ENCODE measurements around the gene FBXL20.
"Not testable (repeated sequence)": the region's sequence is repeated elsewhere in the genome, so short reads cannot be mapped to it uniquely, and the experiment has no call there.

FBXL20 gene

DNA sequence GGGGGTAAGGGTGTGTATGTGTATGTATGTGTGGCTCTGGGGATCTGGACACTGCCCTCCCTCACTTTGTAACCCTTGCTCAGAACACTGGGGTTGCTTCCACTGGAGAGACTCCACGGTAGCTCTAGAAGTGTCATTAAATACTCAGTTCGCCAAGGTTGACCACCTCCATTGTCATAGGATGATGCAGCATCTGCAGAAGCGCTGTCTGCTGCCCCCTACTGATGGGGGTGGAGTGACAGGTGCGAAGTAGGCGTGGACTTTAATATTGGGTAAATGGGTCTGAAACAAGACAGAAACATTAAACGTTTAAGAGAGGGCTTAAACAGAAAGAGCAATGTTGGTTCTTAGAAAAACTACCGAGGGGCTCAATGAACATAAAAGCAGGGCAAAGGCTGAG is 140.1 kb downstream of the FBXL20 start:
- no peak for DNase-seq (ENCODE audit: low read depth in 2 of 3, low spot score in 2 of 3)

DNA sequence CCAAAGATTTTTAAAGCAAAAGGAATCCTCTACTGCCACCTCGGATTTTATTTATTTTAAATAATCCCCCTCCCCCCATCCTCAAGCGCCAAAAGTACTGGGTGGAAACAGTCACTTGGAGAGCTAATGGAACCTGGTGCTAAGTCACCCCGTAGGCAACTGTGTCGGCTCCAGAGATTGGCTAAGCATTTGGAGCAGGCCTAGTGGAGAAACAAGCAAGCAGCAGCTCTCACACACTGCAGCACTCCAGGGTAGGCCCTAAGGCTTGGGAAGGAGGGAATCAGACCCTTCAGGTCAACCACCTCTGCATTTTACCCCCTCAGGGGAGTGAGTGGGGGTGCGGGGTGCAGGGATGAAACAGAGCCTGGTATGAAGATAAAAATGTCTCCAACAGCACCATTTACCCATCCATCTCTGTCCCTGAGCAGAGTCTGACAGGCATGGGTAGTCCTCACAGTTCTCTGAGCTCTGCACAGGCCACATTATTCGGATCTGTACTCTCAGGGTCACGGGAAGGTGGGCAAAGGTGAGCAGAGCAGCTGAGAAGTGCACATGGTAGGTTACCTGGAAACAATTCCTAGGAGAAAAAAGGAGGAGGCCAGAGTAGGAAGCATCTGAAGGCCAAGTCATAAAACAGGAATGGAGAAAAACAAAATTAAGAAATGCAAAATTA is 148.5 kb downstream of the FBXL20 start:
- no peak for DNase-seq (ENCODE audit: low read depth in 2 of 3, low spot score in 2 of 3)

DNA sequence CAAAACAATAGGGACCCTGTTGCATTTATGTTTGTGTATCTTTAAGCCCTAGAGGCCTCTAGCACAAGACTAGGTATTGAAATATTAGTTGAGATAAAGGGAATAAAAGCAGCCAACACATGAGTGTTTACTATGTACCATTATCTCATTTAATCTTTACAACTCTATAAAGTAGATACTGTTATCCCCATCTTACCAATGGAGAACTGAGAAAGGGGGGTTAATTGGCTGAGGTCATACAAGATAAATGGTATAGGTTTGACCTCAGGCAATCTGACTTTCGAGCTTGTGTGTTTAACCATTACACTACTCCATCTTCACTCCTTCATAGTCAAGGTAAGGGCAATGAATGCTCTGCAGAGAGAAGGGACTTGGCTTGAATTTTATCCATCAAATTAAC is 149.4 kb downstream of the FBXL20 start:
- no peak for DNase-seq (ENCODE audit: low read depth in 2 of 3, low spot score in 2 of 3)

DNA sequence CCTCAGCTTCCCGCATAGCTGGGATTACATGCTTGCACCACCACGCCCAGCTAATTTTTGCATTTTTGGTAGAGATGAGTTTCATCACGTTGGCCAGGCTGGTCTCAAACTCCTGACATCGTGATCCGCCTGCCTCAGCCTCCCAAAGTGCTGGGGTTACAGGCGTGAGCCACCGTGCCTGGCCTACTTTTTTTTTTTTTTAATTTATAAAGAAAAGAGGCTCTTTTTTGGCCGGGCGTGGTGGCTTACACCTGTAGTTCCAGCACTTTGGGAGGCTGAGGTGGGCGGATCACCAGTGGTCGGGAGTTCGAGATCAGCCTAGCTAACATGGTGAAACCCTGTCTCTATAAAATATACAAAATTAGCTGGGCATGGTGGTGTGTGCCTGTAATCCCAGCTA is 151.3 kb downstream of the FBXL20 start:
- not testable (repeated sequence) for DNase-seq (ENCODE audit: low read depth in 2 of 3, low spot score in 2 of 3)

DNA sequence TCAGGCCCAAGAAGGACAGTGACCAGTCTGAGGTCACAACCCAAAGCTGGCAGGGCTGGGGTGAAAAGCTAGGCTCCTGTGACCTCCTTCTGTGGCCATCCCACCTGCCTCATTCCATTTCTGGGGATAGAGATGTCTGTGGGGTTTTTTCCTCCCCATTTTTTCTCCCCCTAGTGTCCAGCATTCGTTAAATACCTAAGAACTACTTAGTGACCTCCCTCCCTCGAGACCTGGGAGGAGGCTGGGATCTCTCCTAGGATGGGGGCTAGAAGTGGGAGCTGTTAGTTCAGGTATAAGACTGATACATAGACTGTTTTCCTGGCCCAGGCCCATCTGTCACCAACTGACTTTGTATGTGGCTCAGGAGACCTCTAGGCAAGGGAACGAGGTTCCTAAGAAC is 155.2 kb downstream of the FBXL20 start:
- no peak for DNase-seq (ENCODE audit: low read depth in 2 of 3, low spot score in 2 of 3)

DNA sequence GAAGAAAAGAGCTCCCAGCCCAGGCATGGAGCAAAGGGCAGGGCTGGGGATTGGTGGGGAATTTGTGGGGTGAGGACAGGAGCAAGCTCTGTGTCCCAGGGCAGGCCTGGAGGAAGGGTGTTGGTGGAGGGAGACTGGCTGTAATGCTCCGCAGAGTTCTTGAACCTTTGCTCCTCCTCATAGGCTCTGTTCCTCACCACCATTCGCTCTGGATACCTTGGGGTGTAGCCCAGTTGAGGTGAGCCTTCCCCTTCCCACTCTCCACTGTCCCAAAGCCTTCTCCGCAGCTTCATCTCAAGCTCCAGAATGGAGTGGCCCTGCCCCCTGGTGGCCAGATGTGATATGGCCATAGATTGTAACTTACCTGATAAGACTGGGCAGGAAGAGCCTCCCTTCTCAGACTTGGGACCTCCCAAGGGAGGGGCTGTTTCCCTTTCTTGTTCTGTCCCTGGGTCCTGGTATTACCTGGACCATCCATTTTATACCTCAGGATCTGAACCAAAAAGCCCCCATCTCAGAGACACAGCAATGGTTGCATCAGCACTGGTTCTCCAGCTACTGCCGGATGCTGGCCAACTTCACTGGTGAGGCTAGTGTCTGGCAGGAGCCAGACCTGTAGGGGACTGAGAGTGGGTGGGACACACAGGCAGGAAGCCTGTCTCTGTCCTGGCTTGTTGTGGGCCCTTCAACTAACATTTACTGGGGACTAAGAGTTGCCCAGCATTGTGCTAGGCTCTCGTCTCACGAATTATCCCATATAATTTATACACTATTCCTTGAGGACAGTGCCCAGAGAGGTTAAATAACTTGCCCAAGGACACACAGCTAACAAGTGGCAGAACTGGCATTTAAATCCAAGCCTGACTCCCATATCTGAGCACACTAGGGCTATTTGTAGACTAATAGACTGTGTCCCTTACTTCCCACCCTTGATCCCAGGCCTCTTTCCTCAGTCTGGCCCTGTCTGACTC is 156.5 kb downstream of the FBXL20 start:
- DNase-seq (ENCODE audit: low read depth in 2 of 3, low spot score in 2 of 3): peak; percentile 50 to 95 (median 82)

DNA sequence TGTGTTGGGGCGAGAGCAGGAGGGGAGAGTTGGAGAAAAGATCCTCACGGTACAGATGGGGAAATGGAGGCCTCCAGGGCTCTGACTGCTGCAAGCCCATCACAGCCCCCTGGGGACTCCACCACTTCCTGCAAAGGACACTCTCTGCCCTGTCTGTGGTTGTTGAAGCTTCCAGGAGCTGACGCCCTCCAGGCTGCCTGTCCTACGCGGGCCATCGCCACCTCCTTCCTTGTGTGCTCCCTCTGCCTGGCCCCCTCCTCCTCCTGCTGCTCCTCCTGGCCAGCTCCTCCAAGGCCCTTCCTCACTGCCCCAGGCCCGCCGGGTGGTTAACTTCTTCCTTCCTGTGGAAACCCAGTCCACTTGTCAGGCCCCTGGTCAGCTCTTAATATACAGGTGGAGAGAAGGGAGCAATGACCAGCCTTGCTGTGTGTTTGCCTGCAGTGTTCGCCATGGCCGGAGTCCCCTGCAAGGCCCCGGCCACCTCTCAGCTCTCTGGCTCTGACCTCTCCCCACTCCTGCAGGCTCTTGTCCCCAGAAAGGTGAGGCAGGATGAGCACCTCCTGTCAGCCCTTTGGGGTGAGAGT is 157.3 kb downstream of the FBXL20 start:
- no peak for DNase-seq (ENCODE audit: low read depth in 2 of 3, low spot score in 2 of 3)

GRCh38 chr17:39243155-39243554 is 158.3 kb downstream of the FBXL20 start:
- DNase-seq (ENCODE audit: low read depth in 2 of 3, low spot score in 2 of 3): no peak

DNA sequence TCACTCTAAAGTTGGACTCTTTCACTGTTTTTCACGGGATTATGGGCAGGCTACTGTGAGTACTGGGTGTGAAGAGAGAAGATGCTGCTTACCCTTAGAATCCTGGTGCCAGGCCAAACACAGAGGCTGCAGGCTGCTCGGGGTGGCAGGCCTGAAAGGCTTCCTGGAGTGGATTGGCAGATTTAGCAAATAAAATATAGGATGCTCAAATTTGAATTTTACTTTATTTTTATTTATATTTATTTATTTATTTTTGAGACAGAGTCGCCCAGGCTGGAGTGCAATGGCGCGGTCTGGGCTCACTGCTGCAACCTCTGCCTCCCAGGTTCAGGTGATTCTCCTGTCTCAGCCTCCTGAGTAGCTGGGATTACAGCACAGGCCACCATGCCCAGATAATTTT is 160.8 kb downstream of the FBXL20 start:
- no peak for DNase-seq (ENCODE audit: low read depth in 2 of 3, low spot score in 2 of 3)

DNA sequence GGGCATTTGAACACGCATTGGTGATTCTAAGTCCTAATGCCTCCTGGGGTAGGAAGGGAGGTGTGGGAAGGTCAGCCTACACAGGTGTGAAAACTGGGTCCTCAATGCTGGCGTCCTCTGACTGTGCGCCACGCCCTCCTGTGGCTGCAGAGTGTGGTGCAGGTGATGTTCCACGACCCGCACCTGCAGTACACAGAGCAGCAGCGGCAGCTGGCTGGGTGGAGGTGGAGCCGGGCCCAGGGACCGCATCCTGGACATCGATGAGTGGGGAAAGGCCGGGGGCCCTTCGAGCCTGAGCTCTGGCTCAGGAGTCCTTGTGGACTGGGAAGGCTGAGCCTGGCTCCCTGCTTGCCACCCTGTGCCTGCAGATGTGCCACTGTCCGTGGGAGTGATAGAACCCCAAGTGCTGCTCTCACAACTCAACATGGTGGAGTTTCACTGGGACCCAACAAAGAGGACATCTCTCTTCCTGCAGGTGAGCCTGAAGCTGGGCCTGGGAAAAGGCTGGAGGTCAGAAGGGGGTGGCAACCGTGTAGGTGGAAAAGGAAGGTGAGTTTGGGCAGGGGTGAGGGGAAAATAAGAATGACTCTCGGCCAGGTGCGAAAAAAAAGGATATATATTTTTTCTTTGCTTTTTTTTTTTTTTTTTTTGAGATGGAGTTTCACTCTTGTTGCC is 161.6 kb downstream of the FBXL20 start:
- peak; percentile 36 to 51 (median 38) for DNase-seq (ENCODE audit: low read depth in 2 of 3, low spot score in 2 of 3)

DNA sequence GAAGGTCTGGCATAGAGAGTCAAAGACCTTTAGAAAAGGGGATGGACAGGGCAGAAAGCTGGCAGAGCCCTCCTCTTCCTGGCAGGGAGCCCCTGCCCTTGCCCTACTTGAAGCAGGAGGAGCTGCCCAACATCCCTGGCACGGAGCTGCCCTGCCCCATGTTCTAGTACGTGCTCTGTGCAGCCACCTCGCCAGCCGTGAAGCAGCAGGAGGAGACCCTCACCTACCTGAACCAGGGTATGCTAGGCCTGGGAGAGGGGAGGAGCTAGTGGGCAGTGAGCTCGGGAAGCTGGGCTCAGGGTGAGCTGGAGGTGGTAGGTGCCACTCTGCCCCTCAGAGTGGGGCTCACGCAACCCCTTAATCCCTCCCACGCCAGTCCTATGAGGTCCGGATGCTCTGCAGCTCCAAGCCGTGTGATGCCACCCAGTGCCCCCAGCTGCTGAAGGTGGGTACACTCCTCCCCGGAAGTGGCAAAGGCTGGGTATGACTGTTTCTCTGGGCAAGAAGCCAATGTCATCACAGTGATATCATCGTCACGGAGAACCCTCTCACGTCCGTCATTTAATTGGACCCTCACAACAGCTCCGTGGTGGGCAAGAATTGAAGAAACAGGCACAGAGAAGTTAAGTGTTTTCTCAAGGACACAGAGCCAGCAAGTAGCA is 163.0 kb downstream of the FBXL20 start:
- DNase-seq (ENCODE audit: low read depth in 2 of 3, low spot score in 2 of 3): peak in 1 of 3 experiments; percentile 35

DNA sequence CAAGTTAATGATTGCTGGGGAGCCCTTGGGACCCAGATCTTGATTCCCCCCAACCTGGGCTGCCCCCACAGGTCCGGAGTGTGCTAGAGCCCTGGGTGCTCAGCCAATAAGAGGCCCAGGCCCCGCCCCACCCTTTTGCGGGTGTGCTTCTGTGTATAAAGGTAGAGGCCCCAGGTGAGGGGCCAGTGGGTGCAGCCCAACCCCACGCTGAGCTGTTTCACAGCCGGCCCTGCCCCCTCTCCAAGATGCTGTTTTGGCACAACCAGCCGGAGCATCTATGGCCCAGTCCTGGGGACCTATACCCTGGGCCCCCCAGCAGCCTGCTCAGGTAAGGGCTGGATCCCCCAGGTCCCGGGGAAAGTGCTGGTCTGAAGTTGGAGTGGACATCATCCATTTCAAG is 163.8 kb downstream of the FBXL20 start:
- no peak for DNase-seq (ENCODE audit: low read depth in 2 of 3, low spot score in 2 of 3)

DNA sequence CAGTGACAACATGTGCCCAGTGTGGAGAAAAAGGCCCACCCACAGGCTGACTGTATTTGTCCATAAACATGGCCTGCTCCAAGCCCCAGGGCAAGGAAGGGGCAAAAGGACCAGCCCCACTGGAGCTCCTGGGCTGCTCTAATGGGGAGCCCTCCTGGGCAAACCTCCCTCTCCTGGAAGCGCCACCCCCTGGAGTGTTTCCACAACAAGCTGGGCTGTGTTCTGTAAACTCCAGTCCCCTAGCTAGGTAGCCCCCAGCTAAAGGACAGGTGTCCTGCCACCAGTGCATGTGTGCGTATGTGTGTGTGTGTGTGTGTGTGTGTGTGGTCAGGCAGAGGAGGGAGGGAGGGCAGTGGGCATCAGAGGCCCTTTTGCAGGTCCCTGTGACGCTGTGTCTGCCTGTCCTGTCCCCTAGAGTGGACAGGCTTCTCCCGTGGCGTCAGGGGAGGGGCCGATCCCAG is 164.4 kb downstream of the FBXL20 start:
- no peak for DNase-seq (ENCODE audit: low read depth in 2 of 3, low spot score in 2 of 3)

- DNase-seq (ENCODE audit: low read depth in 2 of 3, low spot score in 2 of 3): no peak
Observed at GRCh38 chr17:39236450-39236927, 164.9 kb downstream of the FBXL20 start.

- DNase-seq (ENCODE audit: low read depth in 2 of 3, low spot score in 2 of 3): no peak
Observed at GRCh38 chr17:39235555-39236449, 165.6 kb downstream of the FBXL20 start.

DNA sequence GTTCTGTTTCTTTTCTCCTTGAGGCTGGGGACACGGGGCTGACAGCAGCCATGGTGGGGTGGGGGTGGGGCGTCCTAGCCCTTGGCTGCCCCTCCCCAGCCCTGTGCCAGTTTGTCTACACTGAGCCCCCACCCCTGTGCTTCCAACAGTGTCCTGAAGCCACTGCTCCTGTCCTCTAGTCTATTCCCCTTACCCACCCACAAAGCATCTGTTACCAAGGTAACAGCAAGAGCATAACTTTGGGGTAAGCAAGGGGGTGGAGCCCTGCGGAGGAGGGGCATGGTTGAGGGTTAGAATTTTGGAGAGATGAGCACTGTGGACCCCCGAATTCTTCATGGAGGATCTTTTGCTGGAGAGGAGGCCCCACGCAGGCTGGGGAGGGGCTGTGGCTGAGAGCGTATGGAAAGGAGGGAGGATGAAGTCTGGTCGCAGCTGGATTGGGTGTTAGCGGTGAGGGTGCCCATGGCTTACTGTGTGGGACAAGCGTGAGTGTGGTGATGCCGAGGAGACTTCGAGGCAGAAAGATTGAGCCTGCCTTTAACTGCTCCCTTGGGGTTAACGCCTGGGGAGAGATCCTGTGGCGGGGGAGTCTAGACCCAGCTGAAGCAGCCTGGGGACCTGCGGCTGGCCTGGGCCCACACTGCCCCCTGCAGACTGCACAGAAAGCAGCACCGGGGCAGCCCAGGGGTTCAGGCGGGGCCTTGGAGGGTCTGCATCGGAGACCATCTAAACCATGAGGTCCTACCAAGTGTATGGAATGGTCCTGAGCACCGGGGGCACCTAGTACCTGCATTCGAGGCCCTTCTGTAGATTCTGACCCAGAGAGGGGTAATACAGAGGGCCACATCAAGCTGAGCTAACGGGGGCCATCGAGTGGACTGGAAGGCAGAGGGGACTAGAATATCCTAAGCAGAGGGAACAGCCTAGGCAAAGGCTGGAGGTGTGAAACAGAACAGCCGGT is 169.6 kb downstream of the FBXL20 start:
- DNase-seq (ENCODE audit: low read depth in 2 of 3, low spot score in 2 of 3): no peak

- no peak for DNase-seq (ENCODE audit: low read depth in 2 of 3, low spot score in 2 of 3)
Observed at GRCh38 chr17:39231091-39231561, 170.3 kb downstream of the FBXL20 start.

DNA sequence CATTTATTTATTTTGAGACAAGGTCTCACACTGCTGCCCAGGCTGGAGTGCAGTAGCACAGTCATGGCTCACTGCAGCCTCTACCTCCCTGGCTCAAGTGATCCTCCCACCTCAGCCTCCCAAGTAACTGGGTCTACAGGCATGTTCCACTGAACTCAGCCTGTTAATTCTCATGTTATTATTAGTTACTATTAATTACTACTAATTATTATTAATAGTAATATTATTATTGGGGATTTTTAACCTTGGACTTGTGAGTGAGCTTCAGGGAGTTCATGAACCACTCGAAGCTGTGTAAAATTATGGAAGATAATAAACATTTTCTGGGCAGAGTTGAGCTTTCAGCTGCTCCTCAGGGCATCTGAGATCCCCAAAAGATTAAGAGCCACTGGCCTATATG is 171.1 kb downstream of the FBXL20 start:
- DNase-seq (ENCODE audit: low read depth in 2 of 3, low spot score in 2 of 3): no peak
